ENCODE data around the gene UBE2M. TPM values are rescaled to one million over a fixed set of nuclear protein-coding genes. Genes with fewer than 3 reads are reported as not detected.

The UBE2M gene
- total and polyA plus RNA-seq, 8 donors, result 22.0 to 33.0 (median 25.3) TPM

DNA sequence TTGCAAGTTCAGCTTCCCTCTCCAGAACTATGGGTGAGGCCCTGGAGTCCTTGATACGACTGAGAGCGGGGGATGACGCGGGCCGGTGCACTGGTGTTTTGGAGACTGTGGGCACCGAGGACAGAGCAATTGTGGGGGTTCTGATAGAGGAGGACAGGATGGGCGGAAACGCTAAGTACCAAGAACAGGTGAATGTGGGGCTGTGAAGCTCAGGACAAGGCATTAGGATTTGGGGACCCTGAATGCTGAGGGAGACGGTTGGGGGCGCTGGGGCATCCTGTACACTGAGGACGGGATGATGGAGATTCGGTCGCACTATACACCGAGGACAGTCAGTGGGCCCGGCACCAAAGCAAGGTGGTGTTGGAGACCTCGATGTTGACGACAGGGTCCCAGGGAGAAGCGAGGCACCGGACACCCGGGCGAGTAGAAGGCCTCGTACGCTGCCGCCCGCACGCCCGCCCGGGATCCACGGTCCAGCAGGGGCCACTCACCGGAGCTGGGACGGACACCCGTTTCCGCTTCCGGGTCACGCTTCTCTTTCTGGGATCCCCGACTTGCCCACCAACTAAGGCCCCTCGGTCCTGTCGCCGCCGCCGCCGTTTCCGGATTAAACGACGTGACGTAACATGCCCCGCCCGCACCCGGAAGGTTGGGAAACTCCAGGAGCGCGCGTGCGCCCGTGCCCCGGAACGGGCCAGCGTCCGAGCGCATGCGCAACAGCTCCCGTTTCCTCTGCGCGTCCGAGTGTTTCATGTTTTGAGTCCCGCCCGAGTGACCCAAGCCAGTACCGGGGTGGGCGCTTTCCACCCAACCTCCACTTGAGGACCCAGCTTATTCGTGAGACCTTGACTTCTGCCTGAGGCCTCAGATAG is 3.7 kb downstream of the UBE2M start, which contains the start of gene CHMP2A:
CHMP2A (minus strand) TSS at position 612 of the 875 bp plus-strand sequence. CDS start 893 bp downstream, outside the sequence.
- intact Hi-C loops (cut with DNase I), result no loop called here
- DNase-seq, result peak; percentile 96 to 100 (median 98)
- Histone ChIP-seq H3K4me3 (peak within 1 kb of the TSS; percentile 63 to 88 (median 72)), H3K4me1 (peaks cover 11 to 24% (median 13%) of the 10 kb centered on the region in 3 donors), H3K36me3 (peaks cover 4 to 34% (median 6%) of the 10 kb centered on the region in 3 donors), H3K27me3 (no peaks in the 10 kb centered on the region), H3K27ac (peak within 1 kb of the TSS; percentile 73 to 93 (median 87)), H3K9me3 (no peaks in the 10 kb centered on the region)
- TF ChIP-seq, protein P1, sequence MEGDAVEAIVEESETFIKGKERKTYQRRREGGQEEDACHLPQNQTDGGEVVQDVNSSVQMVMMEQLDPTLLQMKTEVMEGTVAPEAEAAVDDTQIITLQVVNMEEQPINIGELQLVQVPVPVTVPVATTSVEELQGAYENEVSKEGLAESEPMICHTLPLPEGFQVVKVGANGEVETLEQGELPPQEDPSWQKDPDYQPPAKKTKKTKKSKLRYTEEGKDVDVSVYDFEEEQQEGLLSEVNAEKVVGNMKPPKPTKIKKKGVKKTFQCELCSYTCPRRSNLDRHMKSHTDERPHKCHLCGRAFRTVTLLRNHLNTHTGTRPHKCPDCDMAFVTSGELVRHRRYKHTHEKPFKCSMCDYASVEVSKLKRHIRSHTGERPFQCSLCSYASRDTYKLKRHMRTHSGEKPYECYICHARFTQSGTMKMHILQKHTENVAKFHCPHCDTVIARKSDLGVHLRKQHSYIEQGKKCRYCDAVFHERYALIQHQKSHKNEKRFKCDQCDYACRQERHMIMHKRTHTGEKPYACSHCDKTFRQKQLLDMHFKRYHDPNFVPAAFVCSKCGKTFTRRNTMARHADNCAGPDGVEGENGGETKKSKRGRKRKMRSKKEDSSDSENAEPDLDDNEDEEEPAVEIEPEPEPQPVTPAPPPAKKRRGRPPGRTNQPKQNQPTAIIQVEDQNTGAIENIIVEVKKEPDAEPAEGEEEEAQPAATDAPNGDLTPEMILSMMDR (IDR thresholded peaks at IDR 0.05), result no peak
- ATAC-seq, result peak; percentile 46 to 62 (median 58)
- WGBS, 2 donors, result 0 to 1% methylated on average over 59 to 69 of the region's 69 CpGs
- FAIRE-seq, result no peak

DNA sequence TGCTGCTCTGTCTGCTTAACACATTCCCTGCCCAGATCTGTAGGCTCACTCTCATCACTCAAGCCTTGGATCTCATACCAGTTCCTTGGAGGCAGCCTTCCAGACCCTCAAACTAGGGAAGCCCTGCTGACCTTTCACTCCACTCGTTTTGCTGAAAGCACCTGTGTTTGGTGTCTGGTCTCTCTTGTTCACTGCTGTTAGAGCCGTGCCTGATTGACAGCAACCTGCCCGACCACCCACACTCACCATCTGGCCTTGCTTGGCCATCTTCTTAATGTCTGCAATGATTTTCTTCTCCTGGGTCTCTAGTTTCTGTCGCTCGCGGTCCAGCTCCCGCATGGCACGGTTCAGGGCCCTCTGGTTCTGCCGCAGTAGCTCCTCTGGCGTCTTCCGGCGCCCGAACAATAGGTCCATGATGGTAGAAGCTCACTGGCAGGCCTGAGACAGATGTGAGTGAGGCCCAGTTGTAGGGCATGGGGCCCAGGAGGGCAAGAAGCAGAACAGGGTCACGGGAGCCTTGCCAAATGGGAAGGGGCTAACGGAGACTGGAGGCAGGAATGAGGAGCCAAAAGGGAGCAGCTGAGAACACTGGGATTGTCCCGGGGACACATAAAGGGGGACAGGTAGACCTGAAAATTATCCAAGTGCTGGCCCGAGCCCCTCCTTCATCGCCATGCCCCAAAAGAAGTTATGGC is 4.5 kb downstream of the UBE2M start:
- H3K27me3 ChIP-seq, result no peaks in the 10 kb centered on the region
- intact Hi-C loops (cut with DNase I), result no loop called here
- no peak for ATAC-seq
- H3K9me3 ChIP-seq, result no peaks in the 10 kb centered on the region
- peak overlapping the region; percentile 73 to 93 (median 87) for H3K27ac ChIP-seq
- TF ChIP-seq, protein P1 (IDR thresholded peaks at IDR 0.05), result no peak
- no peak for FAIRE-seq
- peaks cover 11 to 24% (median 13%) of the 10 kb centered on the region in 3 donors for H3K4me1 ChIP-seq
- peak in 4 of 6 donors; percentile 32 to 67 (median 58) for DNase-seq
- H3K4me3 ChIP-seq, result peak overlapping the region; percentile 63 to 88 (median 72)
- 19 to 21% methylated on average over 18 of the region's 18 CpGs for WGBS, 2 donors
- H3K36me3 ChIP-seq, result peaks cover 10 to 42% (median 14%) of the 10 kb centered on the region in 3 donors

DNA sequence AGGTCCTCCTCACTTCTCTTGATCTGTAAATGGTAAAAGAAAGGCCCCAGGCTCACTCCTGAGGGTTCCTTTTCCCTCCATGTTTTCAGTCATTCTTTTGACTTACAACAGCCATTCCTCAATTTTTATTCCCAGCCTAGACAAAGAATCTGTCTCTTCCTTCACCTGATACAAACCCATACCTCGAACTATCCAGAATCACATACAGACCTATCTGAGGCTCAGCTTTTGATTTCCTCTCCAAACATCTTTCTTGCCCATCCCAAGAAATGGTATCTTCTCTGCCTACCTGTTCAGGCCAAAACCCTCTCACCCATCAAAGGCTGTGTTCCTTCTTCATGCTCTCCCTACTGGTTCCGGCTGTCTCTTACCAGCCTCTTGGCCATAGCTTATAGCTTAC is 5.8 kb downstream of the UBE2M start:
- no peak for FAIRE-seq
- Histone ChIP-seq H3K36me3 (peaks cover 11 to 55% (median 27%) of the 10 kb centered on the region in 3 donors), H3K27me3 (no peaks in the 10 kb centered on the region)

DNA sequence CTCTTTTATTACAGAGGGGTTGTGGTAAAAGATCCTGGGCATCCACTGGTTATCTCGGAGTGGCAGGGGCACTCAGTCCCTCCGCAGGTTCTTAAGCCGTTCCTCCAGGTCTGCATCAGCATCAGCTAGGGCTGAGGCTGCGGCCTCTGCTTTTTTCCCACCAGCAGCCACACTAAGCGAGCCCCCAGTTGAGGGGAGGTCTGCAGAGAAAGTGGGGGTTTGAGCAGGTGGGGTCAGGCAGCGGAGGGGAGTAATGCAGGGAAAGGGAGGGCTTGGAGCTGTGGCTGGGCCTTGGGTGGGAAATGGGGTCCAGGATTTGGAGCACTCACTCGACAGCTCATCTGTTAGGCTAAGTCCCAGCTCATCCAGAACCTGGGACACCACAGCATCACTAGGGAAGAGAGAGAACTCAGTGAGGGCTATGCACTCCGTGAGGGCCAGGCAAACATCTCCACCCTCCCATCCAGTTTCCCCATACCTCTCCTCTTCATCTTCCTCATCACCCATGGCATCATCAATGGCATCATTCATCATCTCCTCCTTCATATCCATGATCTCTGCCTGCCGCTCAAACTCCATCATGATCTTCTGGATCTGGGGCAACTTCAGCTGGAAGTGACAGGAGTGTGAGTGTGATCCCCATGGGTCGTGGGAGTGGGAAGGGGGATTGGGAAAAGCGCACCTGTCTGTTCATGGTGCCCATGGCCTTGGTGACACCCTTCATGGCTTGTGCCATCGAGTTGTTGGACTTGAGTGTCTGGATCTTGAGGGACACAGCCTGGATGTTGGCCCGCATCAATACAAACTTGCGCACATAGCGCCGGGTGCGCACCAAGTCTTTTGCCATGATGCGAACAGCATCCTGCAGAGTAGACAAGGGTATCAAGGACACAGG is 6.6 kb downstream of the UBE2M start:
- intact Hi-C loops (cut with DNase I), result no loop called here
- Histone ChIP-seq H3K9me3 (no peaks in the 10 kb centered on the region), H3K36me3 (peaks cover 11 to 61% (median 29%) of the 10 kb centered on the region in 3 donors), H3K4me3 (no peak overlapping the region), H3K4me1 (peaks cover 5 to 19% (median 8%) of the 10 kb centered on the region in 3 donors), H3K27me3 (no peaks in the 10 kb centered on the region), H3K27ac (no peak overlapping the region)
- TF ChIP-seq, protein P1 (IDR thresholded peaks at IDR 0.05), result no peak
- FAIRE-seq, result no peak
- ATAC-seq, result no peak
- 91 to 92% methylated on average over 18 of the region's 18 CpGs for WGBS, 2 donors
- DNase-seq, result peak in 1 of 6 donors; percentile 22

More for the DNA sequence above, 5.8 kb downstream of the UBE2M start:
- DNase-seq, result no peak
- H3K9me3 ChIP-seq, result no peaks in the 10 kb centered on the region
- intact Hi-C loops (cut with DNase I), result no loop called here
- peaks cover 11 to 24% (median 13%) of the 10 kb centered on the region in 3 donors for H3K4me1 ChIP-seq
- H3K4me3 ChIP-seq, result no peak overlapping the region
- WGBS, 2 donors, result 83 to 89% methylated on average over 2 of the region's 2 CpGs
- TF ChIP-seq, protein P1 (IDR thresholded peaks at IDR 0.05), result no peak
- H3K27ac ChIP-seq, result no peak overlapping the region
- no peak for ATAC-seq
